Heart left ventricle (tissue), 13 donors: ENCODE results near the gene SERPINB13.

ENCODE experiments used
- CTCF ChIP-seq, 12 donors: fragments of 200-600 bp; sonication (generic) in 4 of 12; IDR thresholded peaks; one replicate each; pipeline versions ENCODE4 v1.5.0 to v1.8.0; 2018 to 2022; ENCODE audit warnings: antibody characterized with exemption in 12 of 12, mild to moderate bottlenecking in 5 of 12
- POLR2A ChIP-seq, 2 donors: fragments of 450-650 bp; IDR thresholded peaks; one replicate each; pipeline ENCODE4 v1.6.1; 2017; ENCODE audit warnings: antibody characterized with exemption in 2 of 2, mild to moderate bottlenecking in 2 of 2, moderate library complexity in 2 of 2
- donor health status: ischemic (EF 13 %, LVEDD 7.1; RV severe dilation, severe dysfunction).
- donor health status: DM: no; HTN: yes; CAD: no.
- donor health status: DM: no; HTN: no; CAD: no.
- donor health status: ischemic (EF 25% LVEDD 6.9; RV normal size, moderate dysfunction).
- donor health status: ischemic (EF 25% LVEDD 5.7; RV mildly dilated, moderate dysfunction).
- donor health status: ischemic (EF 35%, LVEDD 5.7; RV mildly dilated, moderate dysfunction).
- donor health status: nonischemic (EF 11% LVEDD 7.7; RV severe dilation, severe dysfunction).
- donor health status: DM: yes; HTN: yes; CAD: no.
- donor health status: PGD.
- donor health status: ischemic (EF 29% LVEDD 5.4; RV normal size, mild dysfunction).
- donor health status: nonischemic (EF 23%, LVEDD 6.1; RV moderate dilation, normal function).

GRCh38 chr18:63586966-63587365 lies at the start of gene SERPINB13:
- TF ChIP-seq CTCF (IDR thresholded peaks at IDR 0.05): no peak
- no peak for TF ChIP-seq POLR2A (IDR thresholded peaks at IDR 0.05)
